ENCODE measurements around the gene ADAMTS20.

GRCh38 chr12:43396671-43397070 lies 155.3 kb downstream of the ADAMTS20 start:
- no peak for TF ChIP-seq CTCF (IDR thresholded peaks at IDR 0.05)
- TF ChIP-seq SIN3A (IDR thresholded peaks at IDR 0.05; ENCODE audit: borderline replicate concordance, insufficient read depth, low read depth, low read length), result no peak
- no peak for TF ChIP-seq POLR2AphosphoS5 (IDR thresholded peaks at IDR 0.05; ENCODE audit: low read depth, low read length)
- TF ChIP-seq TCF7L2 (IDR thresholded peaks at IDR 0.05; ENCODE audit: low read depth, low read length), result no peak
